ENCODE results near the gene RIC3. TPM values are rescaled to one million over a fixed set of nuclear protein-coding genes. Genes with fewer than 3 reads are reported as not detected.
A peak's percentile ranks its signal among the peaks of the same experiment; 100 is the strongest.

Gene RIC3
- total RNA-seq, 4 donors from 2014 or later, result 11.8 to 28.2 (median 18.9) TPM

- no peak for DNase-seq (ENCODE audit: low spot score in 2 of 2)
- Histone ChIP-seq H3K27me3 (no peaks in the 10 kb centered on the region), H3K4me1 (peaks cover 0 to 51% (median 9%) of the 10 kb centered on the region in 4 donors), H3K4me3 (no peak overlapping the region), H3K27ac (peak overlapping the region in 1 of 4 donors; percentile 47), H3K36me3 (no peaks in the 10 kb centered on the region), H3K9me3 (no peaks in the 10 kb centered on the region)
- TF ChIP-seq EP300 (IDR thresholded peaks at IDR 0.05), result no peak
- no peak for TF ChIP-seq POLR2A (IDR thresholded peaks at IDR 0.05)
- no peak for TF ChIP-seq CTCF (IDR thresholded peaks at IDR 0.05)
- WGBS, 2 donors, result 90 to 91% methylated on average over 7 to 8 of the region's 8 CpGs
Measured at GRCh38 chr11:8059030-8059429, 109.8 kb downstream of the RIC3 start.

- DNase-seq (ENCODE audit: low spot score in 2 of 2), result no peak
- peak overlapping the region in 1 of 4 donors; percentile 66 for H3K27ac ChIP-seq
- 96 to 97% methylated on average over 9 of the region's 9 CpGs for WGBS, 2 donors
- H3K27me3 ChIP-seq, result no peaks in the 10 kb centered on the region
- TF ChIP-seq EP300 (IDR thresholded peaks at IDR 0.05) (no peak), POLR2A (IDR thresholded peaks at IDR 0.05) (no peak), CTCF (IDR thresholded peaks at IDR 0.05) (no peak)
- no peaks in the 10 kb centered on the region for H3K9me3 ChIP-seq
- H3K36me3 ChIP-seq, result no peaks in the 10 kb centered on the region
- no peak overlapping the region for H3K4me3 ChIP-seq
- H3K4me1 ChIP-seq, result peaks cover 0 to 43% (median 7%) of the 10 kb centered on the region in 4 donors
Measured at GRCh38 chr11:8058216-8058615, 110.6 kb downstream of the RIC3 start.

GRCh38 chr11:8056810-8057463 lies 111.9 kb downstream of the RIC3 start:
- WGBS, 2 donors, result 41 to 46% methylated on average over 12 of the region's 12 CpGs
- no peaks in the 10 kb centered on the region for H3K9me3 ChIP-seq
- H3K36me3 ChIP-seq, result no peaks in the 10 kb centered on the region
- TF ChIP-seq EP300 (IDR thresholded peaks at IDR 0.05), result peak in 1 of 2 donors; percentile 83
- no peak for TF ChIP-seq POLR2A (IDR thresholded peaks at IDR 0.05)
- no peak for TF ChIP-seq CTCF (IDR thresholded peaks at IDR 0.05)
- DNase-seq (ENCODE audit: low spot score in 2 of 2), result peak; percentile 52 to 83
- H3K4me1 ChIP-seq, result peaks cover 0 to 30% (median 0%) of the 10 kb centered on the region in 4 donors
- H3K27me3 ChIP-seq, result no peaks in the 10 kb centered on the region
- no peak overlapping the region for H3K4me3 ChIP-seq
- peak overlapping the region in 1 of 4 donors; percentile 66 for H3K27ac ChIP-seq

Other genes with a start within 250 kb of the RIC3 start
- not detected for gene OR10A6, start 237.8 kb downstream of the RIC3 start, total RNA-seq
- gene OR10A3, start 227.3 kb downstream of the RIC3 start, total RNA-seq, result not detected
- under 1 TPM in 2 of 4 donors, not detected in 2; 0.44 to 0.60 TPM for gene NLRP10, start 203.6 kb downstream of the RIC3 start, total RNA-seq
- 100 to 1,000 TPM; 144 to 195 (median 162) TPM for gene EIF3F, start 181.7 kb downstream of the RIC3 start, total RNA-seq
- gene TUB, start 87.8 kb downstream of the RIC3 start, total RNA-seq, result 10 to 100 TPM in 3 of 4 donors, 1 to 10 TPM in 1; 9.3 to 14.5 (median 12.5) TPM
- gene LMO1, start 94.9 kb upstream of the RIC3 start, total RNA-seq, result not detected

Measured in tibial nerve (tissue), 4 donors.